Thoracic aorta (tissue), 2 donors: Measurements from ENCODE around the gene KIF16B. TPM values are rescaled to one million over a fixed set of nuclear protein-coding genes. Genes with fewer than 3 reads are reported as not detected.

Experiments used
- ATAC-seq: fragments of 150-250 bp; one replicate; pipeline ENCODE4 v1.8.0; 2017; ENCODE audit warnings: low read depth; ENCODE audit not compliant: insufficient number of reproducible peaks, low FRiP score
- DNase-seq: peaks from one replicate; pipeline ENCODE4 v3.0.0-alpha.2; 2020; ENCODE audit warnings: low spot score
- H3K27ac ChIP-seq, 2 donors: fragments of 200-600 bp; sonication (generic); 1 replicate in 1 of 2; 2 replicates in 1 of 2; pipeline ENCODE4 v1.5.1; 2016; ENCODE audit warnings: mild to moderate bottlenecking in 2 of 2, moderate library complexity in 2 of 2
- H3K27me3 ChIP-seq: fragments of 200-600 bp; sonication (generic); replicated peaks from 2 replicates; pipeline ENCODE4 v1.6.0; 2016; ENCODE audit warnings: mild to moderate bottlenecking; ENCODE audit not compliant: insufficient read depth
- H3K36me3 ChIP-seq: fragments of 200-600 bp; sonication (generic); one replicate; pipeline ENCODE4 v1.5.1; 2016
- H3K4me1 ChIP-seq, 2 donors: fragments of 200-600 bp; sonication (generic); 1 replicate in 1 of 2; 2 replicates in 1 of 2; pipeline versions ENCODE4 v1.5.1 to v1.6.0; 2016; ENCODE audit warnings: low read depth in 2 of 2, mild to moderate bottlenecking in 1 of 2; ENCODE audit not compliant: control insufficient read depth in 1 of 2
- H3K4me3 ChIP-seq: fragments of 200-600 bp; sonication (generic); 2 replicates; pipeline ENCODE4 v1.5.1; 2016; ENCODE audit warnings: mild to moderate bottlenecking
- H3K9me3 ChIP-seq: fragments of 200-600 bp; sonication (generic); 2 replicates; pipeline ENCODE4 v1.5.1; 2016
- total RNA-seq, 2 donors: library from RNA; depleted of rRNA; stranded (reverse); fragments of >200 nt; gene quantifications; one replicate each; pipeline versions ENCODE4 v1.1.0 to v1.2.3, GENCODE V29; 2016
- TF ChIP-seq, protein P1 (sequence below): fragments of 200-600 bp; sonication (generic); IDR thresholded peaks from one replicate; pipeline ENCODE4 v1.5.1; 2019; ENCODE audit warnings: antibody characterized with exemption

KIF16B gene
- total RNA-seq, 2 donors from 2014 or later: 16.5 to 21.3 TPM

- Histone ChIP-seq H3K9me3 (no peaks in the 10 kb centered on the region), H3K27me3 (no peaks in the 10 kb centered on the region), H3K4me3 (no peak overlapping the region), H3K36me3 (no peaks in the 10 kb centered on the region), H3K27ac (no peak overlapping the region), H3K4me1 (no peaks in the 10 kb centered on the region)
- ATAC-seq (no peak), DNase-seq (no peak)
- TF ChIP-seq, protein P1, sequence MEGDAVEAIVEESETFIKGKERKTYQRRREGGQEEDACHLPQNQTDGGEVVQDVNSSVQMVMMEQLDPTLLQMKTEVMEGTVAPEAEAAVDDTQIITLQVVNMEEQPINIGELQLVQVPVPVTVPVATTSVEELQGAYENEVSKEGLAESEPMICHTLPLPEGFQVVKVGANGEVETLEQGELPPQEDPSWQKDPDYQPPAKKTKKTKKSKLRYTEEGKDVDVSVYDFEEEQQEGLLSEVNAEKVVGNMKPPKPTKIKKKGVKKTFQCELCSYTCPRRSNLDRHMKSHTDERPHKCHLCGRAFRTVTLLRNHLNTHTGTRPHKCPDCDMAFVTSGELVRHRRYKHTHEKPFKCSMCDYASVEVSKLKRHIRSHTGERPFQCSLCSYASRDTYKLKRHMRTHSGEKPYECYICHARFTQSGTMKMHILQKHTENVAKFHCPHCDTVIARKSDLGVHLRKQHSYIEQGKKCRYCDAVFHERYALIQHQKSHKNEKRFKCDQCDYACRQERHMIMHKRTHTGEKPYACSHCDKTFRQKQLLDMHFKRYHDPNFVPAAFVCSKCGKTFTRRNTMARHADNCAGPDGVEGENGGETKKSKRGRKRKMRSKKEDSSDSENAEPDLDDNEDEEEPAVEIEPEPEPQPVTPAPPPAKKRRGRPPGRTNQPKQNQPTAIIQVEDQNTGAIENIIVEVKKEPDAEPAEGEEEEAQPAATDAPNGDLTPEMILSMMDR: no peak
Measured at GRCh38 chr20:16292226-16292880, 280.9 kb downstream of the KIF16B start.

DNA sequence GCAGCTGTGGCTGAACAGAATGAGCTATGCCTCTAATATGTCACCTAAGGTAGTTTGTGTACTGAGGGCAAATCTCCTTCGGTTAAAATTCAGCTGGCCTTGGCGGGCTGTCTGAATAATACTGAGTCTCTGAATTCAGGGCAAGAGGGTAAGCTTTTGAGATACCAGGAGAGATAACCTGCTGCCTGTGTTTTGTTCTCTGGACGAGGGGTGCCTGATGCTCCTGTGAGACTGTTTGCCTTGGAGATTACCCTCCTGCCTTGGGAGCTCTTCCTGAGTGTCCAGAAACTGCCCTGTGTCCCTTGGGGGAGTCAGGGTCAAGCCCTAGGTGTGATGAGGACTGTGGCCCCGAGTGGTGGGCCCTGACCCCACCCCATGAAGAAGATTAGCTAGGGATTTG, 282.9 kb downstream of the KIF16B start:
- no peak overlapping the region for H3K27ac ChIP-seq
- H3K4me3 ChIP-seq: no peak overlapping the region
- no peaks in the 10 kb centered on the region for H3K27me3 ChIP-seq
- H3K9me3 ChIP-seq: no peaks in the 10 kb centered on the region
- DNase-seq: no peak
- no peaks in the 10 kb centered on the region for H3K4me1 ChIP-seq
- TF ChIP-seq, protein P1: no peak
- ATAC-seq: no peak
- no peaks in the 10 kb centered on the region for H3K36me3 ChIP-seq

GRCh38 chr20:16287776-16288175, 285.5 kb downstream of the KIF16B start:
- Histone ChIP-seq H3K27ac (no peak overlapping the region), H3K9me3 (no peaks in the 10 kb centered on the region), H3K27me3 (no peaks in the 10 kb centered on the region), H3K4me1 (no peaks in the 10 kb centered on the region), H3K36me3 (no peaks in the 10 kb centered on the region), H3K4me3 (no peak overlapping the region)
- TF ChIP-seq, protein P1: no peak
- DNase-seq: no peak
- ATAC-seq: no peak

- H3K9me3 ChIP-seq: no peaks in the 10 kb centered on the region
- DNase-seq (no peak), ATAC-seq (no peak)
- TF ChIP-seq, protein P1: no peak
- H3K4me3 ChIP-seq: no peak overlapping the region
- no peaks in the 10 kb centered on the region for H3K27me3 ChIP-seq
- H3K27ac ChIP-seq: no peak overlapping the region
- no peaks in the 10 kb centered on the region for H3K4me1 ChIP-seq
- H3K36me3 ChIP-seq: no peaks in the 10 kb centered on the region
Measured at GRCh38 chr20:16286601-16287000, 286.6 kb downstream of the KIF16B start.

- no peaks in the 10 kb centered on the region for H3K9me3 ChIP-seq
- TF ChIP-seq, protein P1: no peak
- no peak overlapping the region for H3K4me3 ChIP-seq
- H3K36me3 ChIP-seq: no peaks in the 10 kb centered on the region
- H3K4me1 ChIP-seq: no peaks in the 10 kb centered on the region
- no peak overlapping the region for H3K27ac ChIP-seq
- no peak for ATAC-seq
- no peaks in the 10 kb centered on the region for H3K27me3 ChIP-seq
- no peak for DNase-seq
Measured at GRCh38 chr20:16284385-16285100, 288.7 kb downstream of the KIF16B start.
